HEK293 (cell line): ENCODE data around the gene MAGEF1.

Experiments
- CTCF ChIA-PET: fragments of 350-600 bp; formaldehyde crosslinking; extraction: SDS; loops from one replicate; lab custom pipeline; 2021; ENCODE audit warnings: antibody characterized with exemption; lab: Yijun Ruan, JAX
- POLR2A ChIA-PET: fragments of 300-600 bp; formaldehyde crosslinking; extraction: SDS; loops from one replicate; lab custom pipeline; 2020; ENCODE audit warnings: antibody characterized with exemption, inconsistent platforms; lab: Yijun Ruan, JAX
- H3K27ac ChIP-seq: fragments of 200-500 bp; sonication (Bioruptor generic); 2 replicates; pipeline ENCODE4 v1.5.1; 2014; ENCODE audit warnings: low read depth, low read length, control low read depth, inconsistent platforms; ENCODE audit errors: extremely low read depth
- H3K36me3 ChIP-seq, 2 experiments: fragments of 200-500 bp in 1 of 2; sonication (Bioruptor generic) in 1 of 2; 1 replicate in 1 of 2; 2 replicates in 1 of 2; pipeline ENCODE4 v1.5.1; 2014 to 2017; ENCODE audit warnings: inconsistent platforms in 2 of 2, low read length in 2 of 2; ENCODE audit not compliant: control insufficient read depth in 2 of 2, insufficient read depth in 1 of 2
- H3K4me1 ChIP-seq: fragments of 200-500 bp; sonication (Bioruptor generic); 2 replicates; pipeline ENCODE4 v1.5.1; 2014; ENCODE audit warnings: mild to moderate bottlenecking, low read length, inconsistent platforms; ENCODE audit not compliant: control insufficient read depth, insufficient read depth
- H3K4me3 ChIP-seq: 2 replicates; pipeline ENCODE4 v1.5.1; 2011; ENCODE audit warnings: low read depth, mild to moderate bottlenecking, control low read depth, low read length, moderate library complexity
- H3K9me3 ChIP-seq: fragments of 200-500 bp; sonication (Bioruptor generic); 2 replicates; pipeline ENCODE4 v1.5.1; 2014; ENCODE audit warnings: low read depth, low read length, inconsistent platforms; ENCODE audit not compliant: control insufficient read depth, insufficient read depth
- HOXC10 ChIP-seq: sonication (generic); formaldehyde crosslinking; IDR thresholded peaks from 2 replicates; pipeline ENCODE4 v1.8.1; 2023; ENCODE audit warnings: mild to moderate bottlenecking, missing genetic modification reagents
- ZEB2 ChIP-seq: fragments of 450-650 bp; formaldehyde crosslinking; IDR thresholded peaks from 2 replicates; pipeline ENCODE4 v1.5.1; 2016; ENCODE audit warnings: missing biosample characterization, missing genetic modification characterization
- ZFP3 ChIP-seq: fragments of 450-650 bp; formaldehyde crosslinking; IDR thresholded peaks from 2 replicates; pipeline ENCODE4 v1.5.1; 2016; ENCODE audit warnings: low read depth, missing biosample characterization, missing genetic modification characterization
- ZIC2 ChIP-seq: fragments of 450-650 bp; formaldehyde crosslinking; IDR thresholded peaks from 2 replicates; pipeline ENCODE4 v1.5.1; 2016; ENCODE audit warnings: missing biosample characterization, missing genetic modification characterization
- ZNF16 ChIP-seq: fragments of 450-650 bp; formaldehyde crosslinking; IDR thresholded peaks from 2 replicates; pipeline ENCODE4 v1.5.1; 2016; ENCODE audit warnings: low read depth, missing biosample characterization, missing genetic modification characterization
- ZNF391 ChIP-seq: fragments of 450-650 bp; formaldehyde crosslinking; IDR thresholded peaks from 2 replicates; pipeline ENCODE4 v1.5.1; 2016; ENCODE audit warnings: low read depth, missing biosample characterization, missing genetic modification characterization, borderline replicate concordance
- ZNF416 ChIP-seq: fragments of 450-650 bp; formaldehyde crosslinking; IDR thresholded peaks from 2 replicates; pipeline ENCODE4 v1.5.1; 2016; ENCODE audit warnings: missing biosample characterization, missing genetic modification characterization
- ZNF433 ChIP-seq: fragments of 450-650 bp; formaldehyde crosslinking; IDR thresholded peaks from 2 replicates; pipeline ENCODE4 v1.5.1; 2016; ENCODE audit warnings: missing biosample characterization, missing genetic modification characterization, low read depth
- ZNF623 ChIP-seq: fragments of 450-650 bp; formaldehyde crosslinking; IDR thresholded peaks from 2 replicates; pipeline ENCODE4 v1.5.1; 2016; ENCODE audit warnings: missing biosample characterization, missing genetic modification characterization
- ZNF626 ChIP-seq: fragments of 450-650 bp; sonication (Bioruptor Pico); formaldehyde crosslinking; IDR thresholded peaks from 2 replicates; pipeline ENCODE4 v1.5.1; 2018; ENCODE audit warnings: missing biosample characterization, missing genetic modification characterization, inconsistent platforms
- ZNF768 ChIP-seq: fragments of 450-650 bp; formaldehyde crosslinking; IDR thresholded peaks from 2 replicates; pipeline ENCODE4 v1.5.1; 2018; ENCODE audit warnings: missing biosample characterization, mild to moderate bottlenecking, missing genetic modification characterization
- ZNF830 ChIP-seq: fragments of 450-650 bp; IDR thresholded peaks from 2 replicates; pipeline ENCODE4 v1.5.0; 2018; ENCODE audit warnings: missing biosample characterization, missing genetic modification characterization, low read depth, mild to moderate bottlenecking, moderate library complexity
- ZSCAN30 ChIP-seq: fragments of 450-650 bp; IDR thresholded peaks from 2 replicates; pipeline ENCODE4 v1.5.1; 2018; ENCODE audit warnings: missing biosample characterization, mild to moderate bottlenecking, missing genetic modification characterization, moderate library complexity
- TF ChIP-seq, protein P1 (sequence below): fragments of 450-650 bp; IDR thresholded peaks from 2 replicates; pipeline ENCODE4 v1.5.1; 2018; ENCODE audit warnings: missing biosample characterization, missing genetic modification characterization
- TF ChIP-seq, protein P2 (sequence below): fragments of 450-650 bp; formaldehyde crosslinking; IDR thresholded peaks from 2 replicates; pipeline ENCODE4 v1.5.1; 2016; ENCODE audit warnings: missing biosample characterization, missing genetic modification characterization
- TF ChIP-seq, protein P3 (sequence below): fragments of 450-650 bp; formaldehyde crosslinking; IDR thresholded peaks from 2 replicates; pipeline ENCODE4 v1.5.1; 2016; ENCODE audit warnings: missing biosample characterization, missing genetic modification characterization

Gene MAGEF1

DNA sequence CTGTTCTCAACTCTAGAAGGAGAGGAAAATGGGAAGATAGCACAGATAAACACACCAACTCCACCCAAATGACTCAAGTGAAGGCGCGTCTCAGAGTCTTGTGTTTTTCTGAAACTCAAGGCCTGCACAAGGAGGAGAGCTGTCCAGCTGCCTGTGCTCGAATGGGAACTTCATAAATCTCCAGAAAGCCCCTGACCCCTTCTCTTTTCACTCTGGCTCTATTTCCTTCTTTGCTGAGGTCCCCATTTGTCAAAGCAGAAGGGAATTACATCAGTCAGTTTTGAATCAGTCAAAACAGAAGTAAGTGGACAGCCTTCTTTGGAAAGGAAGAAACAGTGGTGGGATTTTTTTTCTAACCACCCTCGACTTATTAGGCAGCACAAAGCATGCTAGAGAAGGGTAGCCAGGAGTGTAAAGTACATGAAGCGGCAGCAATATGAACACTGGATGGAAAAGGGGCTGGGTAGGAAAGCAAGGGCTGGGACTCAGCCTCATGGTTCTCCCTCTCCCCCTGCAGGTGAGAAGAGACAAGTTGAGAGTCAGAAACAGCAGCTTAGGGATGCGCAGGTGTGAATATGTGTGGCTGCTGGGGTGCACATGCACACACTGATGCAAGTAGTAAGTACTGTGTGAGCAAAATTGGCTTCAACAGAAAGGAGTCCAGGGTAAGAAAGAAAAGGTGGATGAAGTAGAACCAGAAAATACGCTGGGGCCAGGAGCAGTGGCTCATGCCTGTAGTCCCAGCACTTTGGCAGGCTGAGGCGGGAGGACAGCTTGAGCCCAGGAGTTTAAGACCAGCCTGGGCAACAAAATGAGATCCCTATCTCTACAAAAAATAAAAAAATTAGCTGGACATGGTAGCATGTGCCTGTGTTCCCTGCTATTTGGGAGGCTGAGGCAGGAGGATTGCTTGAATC, 36.6 kb upstream of the MAGEF1 start (continued):
- TF ChIP-seq ZNF626 (tag by site-specific recombination) (no peak), ZNF623 (tag by site-specific recombination) (no peak), ZNF416 (no peak), ZEB2 (tag by site-specific recombination) (no peak), ZFP3 (tag by site-specific recombination) (no peak), ZNF768 (no peak), ZNF433 (tag by site-specific recombination) (no peak), ZNF391 (tag by site-specific recombination) (no peak), ZNF16 (tag by site-specific recombination) (no peak)
- TF ChIP-seq, protein P1, sequence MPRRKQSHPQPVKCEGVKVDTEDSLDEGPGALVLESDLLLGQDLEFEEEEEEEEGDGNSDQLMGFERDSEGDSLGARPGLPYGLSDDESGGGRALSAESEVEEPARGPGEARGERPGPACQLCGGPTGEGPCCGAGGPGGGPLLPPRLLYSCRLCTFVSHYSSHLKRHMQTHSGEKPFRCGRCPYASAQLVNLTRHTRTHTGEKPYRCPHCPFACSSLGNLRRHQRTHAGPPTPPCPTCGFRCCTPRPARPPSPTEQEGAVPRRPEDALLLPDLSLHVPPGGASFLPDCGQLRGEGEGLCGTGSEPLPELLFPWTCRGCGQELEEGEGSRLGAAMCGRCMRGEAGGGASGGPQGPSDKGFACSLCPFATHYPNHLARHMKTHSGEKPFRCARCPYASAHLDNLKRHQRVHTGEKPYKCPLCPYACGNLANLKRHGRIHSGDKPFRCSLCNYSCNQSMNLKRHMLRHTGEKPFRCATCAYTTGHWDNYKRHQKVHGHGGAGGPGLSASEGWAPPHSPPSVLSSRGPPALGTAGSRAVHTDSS (tag by site-specific recombination): no peak
- TF ChIP-seq, protein P2, sequence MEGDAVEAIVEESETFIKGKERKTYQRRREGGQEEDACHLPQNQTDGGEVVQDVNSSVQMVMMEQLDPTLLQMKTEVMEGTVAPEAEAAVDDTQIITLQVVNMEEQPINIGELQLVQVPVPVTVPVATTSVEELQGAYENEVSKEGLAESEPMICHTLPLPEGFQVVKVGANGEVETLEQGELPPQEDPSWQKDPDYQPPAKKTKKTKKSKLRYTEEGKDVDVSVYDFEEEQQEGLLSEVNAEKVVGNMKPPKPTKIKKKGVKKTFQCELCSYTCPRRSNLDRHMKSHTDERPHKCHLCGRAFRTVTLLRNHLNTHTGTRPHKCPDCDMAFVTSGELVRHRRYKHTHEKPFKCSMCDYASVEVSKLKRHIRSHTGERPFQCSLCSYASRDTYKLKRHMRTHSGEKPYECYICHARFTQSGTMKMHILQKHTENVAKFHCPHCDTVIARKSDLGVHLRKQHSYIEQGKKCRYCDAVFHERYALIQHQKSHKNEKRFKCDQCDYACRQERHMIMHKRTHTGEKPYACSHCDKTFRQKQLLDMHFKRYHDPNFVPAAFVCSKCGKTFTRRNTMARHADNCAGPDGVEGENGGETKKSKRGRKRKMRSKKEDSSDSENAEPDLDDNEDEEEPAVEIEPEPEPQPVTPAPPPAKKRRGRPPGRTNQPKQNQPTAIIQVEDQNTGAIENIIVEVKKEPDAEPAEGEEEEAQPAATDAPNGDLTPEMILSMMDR (tag by site-specific recombination): peak; percentile 37; the same call in 1 of the 2 replicates
- TF ChIP-seq, protein P3, sequence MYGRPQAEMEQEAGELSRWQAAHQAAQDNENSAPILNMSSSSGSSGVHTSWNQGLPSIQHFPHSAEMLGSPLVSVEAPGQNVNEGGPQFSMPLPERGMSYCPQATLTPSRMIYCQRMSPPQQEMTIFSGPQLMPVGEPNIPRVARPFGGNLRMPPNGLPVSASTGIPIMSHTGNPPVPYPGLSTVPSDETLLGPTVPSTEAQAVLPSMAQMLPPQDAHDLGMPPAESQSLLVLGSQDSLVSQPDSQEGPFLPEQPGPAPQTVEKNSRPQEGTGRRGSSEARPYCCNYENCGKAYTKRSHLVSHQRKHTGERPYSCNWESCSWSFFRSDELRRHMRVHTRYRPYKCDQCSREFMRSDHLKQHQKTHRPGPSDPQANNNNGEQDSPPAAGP (tag by site-specific recombination): no peak

DNA sequence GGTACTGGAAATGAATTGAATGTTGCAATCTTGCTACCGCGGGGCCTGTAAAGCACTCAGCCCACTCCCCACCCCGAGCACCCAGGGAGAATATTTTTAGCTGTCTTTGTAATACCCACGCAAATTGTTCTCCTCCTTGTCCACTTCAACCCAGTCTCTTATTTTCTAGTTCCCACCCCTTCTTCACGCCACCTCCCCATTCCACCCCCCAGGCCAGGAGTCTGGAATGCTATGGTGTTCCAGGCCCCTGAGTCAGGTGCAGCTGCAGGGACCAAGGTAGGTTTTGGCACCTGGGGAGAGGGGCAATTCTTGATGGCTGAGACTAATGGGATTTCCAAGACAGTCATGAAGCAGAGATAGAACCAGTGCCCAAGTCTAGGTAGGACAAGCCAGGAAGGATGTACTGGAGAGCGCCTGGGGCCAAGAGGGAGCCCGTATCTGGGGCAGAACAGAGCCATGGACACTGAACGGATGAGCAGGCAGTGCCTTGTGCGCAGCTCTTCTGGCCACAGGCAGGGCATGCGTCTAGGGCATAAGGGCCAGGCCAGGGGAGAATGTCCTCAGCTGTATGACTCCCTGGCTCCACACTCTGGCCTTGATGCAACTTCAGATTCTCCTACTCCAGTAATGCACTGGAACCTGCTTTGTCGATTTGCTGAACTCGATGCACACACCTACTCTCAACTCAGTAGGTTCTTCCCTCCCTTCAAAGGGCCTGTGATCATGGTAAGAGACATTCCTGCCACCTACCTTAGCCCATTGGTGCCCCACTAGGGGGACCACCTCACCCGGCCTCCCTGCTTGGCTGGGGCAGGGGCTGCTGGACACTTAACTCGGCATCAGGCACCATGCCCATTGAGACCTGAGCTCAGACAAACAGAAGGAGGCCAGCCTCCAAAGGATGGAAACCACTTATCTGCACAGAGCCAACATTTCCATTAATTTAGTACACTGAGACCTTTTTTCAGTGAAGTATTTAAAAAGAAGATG, 34.6 kb upstream of the MAGEF1 start:
- Histone ChIP-seq H3K4me1 (no peaks in the 10 kb centered on the region), H3K36me3 (no peaks in the 10 kb centered on the region), H3K4me3 (no peak overlapping the region), H3K27ac (no peak overlapping the region), H3K9me3 (no peaks in the 10 kb centered on the region)
- TF ChIP-seq HOXC10: no peak
- TF ChIP-seq ZIC2 (tag by site-specific recombination): peak; percentile 46
- CTCF ChIA-PET: interaction anchor here (0.7 kb wide), 2 partner anchors 19 to 35 kb away, joined by 3 read pairs; no protein-coding TSS in a partner anchor
- POLR2A ChIA-PET: no interaction called here

DNA sequence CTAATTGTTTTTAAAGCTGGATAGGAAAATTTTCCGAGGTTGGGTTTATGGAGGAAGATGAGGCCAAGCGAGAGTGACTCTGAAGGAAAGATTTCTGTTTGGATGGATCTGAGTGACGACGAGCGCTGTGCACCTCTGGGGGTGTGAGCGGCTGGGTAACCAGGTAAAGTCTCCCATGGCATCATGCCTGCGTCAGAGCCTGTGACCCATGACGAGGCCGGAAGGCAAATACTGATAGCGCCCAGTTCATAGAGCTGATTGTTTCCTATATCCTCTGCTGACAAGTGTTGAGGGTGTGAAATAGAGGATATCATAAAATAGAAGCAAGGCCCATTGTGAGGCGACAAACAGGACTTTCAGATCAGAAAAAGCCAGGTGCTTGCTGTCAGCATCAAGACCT, 33.7 kb upstream of the MAGEF1 start:
- Histone ChIP-seq H3K36me3 (no peaks in the 10 kb centered on the region), H3K27ac (no peak overlapping the region), H3K9me3 (no peaks in the 10 kb centered on the region), H3K4me1 (no peaks in the 10 kb centered on the region), H3K4me3 (no peak overlapping the region)
- TF ChIP-seq ZSCAN30: no peak
- no peak for TF ChIP-seq ZNF830 (tag by site-specific recombination)
- ChIA-PET POLR2A (no interaction called here), CTCF (no interaction called here)
